ENCODE results near the gene DDX6. TPM values are rescaled to one million over a fixed set of nuclear protein-coding genes. Genes with fewer than 3 reads are reported as not detected.

Gene DDX6
- total and polyA plus RNA-seq, 9 of the 15 experiments (the other 6 are each of a cell fraction or from before 2014, with no cell fraction given), result 10.0 to 102 (median 58.2) TPM

DNA sequence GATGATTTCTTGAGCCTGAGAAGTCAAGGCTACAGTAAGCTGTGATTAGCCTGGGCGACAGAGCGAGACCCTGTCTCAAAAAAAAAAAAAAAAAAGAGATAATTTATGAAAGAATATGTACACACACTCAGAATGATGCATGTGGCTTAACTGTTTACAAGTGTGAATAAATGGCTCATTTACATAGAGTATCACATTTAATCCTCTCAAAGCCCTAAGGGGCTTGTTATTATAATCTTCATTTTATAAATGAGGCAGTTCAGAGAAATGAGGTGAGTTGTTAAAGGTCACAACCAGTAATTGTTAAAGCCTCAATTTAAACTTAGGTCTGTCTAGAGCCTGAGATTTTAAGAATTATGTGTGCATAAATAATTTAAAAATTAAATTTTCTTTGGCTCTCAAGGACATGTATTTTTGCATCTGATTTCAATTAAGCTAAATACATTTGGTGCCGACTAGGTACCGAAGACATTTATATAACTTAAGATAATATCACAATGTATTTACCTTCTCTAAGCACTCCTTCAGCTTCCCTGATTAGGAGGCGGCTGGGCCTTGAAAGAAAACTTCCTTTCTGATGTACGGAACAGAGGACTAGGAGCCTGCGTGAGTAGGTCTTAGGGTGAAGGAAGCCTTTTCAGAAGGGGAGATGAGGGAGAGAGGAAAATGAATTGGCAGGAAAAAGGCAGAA lies 28.5 kb upstream of the DDX6 start (continued):
- TF ChIP-seq, protein P1, sequence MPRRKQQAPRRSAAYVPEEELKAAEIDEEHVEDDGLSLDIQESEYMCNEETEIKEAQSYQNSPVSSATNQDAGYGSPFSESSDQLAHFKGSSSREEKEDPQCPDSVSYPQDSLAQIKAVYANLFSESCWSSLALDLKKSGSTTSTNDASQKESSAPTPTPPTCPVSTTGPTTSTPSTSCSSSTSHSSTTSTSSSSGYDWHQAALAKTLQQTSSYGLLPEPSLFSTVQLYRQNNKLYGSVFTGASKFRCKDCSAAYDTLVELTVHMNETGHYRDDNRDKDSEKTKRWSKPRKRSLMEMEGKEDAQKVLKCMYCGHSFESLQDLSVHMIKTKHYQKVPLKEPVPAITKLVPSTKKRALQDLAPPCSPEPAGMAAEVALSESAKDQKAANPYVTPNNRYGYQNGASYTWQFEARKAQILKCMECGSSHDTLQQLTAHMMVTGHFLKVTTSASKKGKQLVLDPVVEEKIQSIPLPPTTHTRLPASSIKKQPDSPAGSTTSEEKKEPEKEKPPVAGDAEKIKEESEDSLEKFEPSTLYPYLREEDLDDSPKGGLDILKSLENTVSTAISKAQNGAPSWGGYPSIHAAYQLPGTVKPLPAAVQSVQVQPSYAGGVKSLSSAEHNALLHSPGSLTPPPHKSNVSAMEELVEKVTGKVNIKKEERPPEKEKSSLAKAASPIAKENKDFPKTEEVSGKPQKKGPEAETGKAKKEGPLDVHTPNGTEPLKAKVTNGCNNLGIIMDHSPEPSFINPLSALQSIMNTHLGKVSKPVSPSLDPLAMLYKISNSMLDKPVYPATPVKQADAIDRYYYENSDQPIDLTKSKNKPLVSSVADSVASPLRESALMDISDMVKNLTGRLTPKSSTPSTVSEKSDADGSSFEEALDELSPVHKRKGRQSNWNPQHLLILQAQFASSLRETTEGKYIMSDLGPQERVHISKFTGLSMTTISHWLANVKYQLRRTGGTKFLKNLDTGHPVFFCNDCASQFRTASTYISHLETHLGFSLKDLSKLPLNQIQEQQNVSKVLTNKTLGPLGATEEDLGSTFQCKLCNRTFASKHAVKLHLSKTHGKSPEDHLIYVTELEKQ (CRISPR knock-in tag; IDR thresholded peaks at IDR 0.05), result no peak
- no peak for TF ChIP-seq GATAD2B (IDR thresholded peaks at IDR 0.05; ENCODE audit: borderline replicate concordance)

DNA sequence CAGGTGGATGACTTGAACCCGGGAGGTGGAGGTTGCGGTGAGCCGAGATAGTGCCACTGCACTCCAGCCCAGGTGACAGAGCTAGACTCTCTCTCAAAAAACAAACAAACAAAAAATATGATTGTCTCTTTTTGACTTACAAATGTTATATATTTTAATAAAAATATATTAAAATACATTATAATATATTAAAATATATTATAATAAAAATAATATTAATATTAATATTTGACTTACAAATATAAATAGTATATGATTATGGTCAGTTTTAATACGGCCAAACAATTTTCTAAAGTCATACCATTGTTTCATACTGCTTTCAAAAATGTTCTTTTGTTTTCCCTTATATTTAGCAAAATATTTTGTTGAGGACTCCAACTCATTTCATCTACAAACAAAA lies 27.2 kb upstream of the DDX6 start:
- H3K9me1 ChIP-seq (ENCODE audit: control insufficient read depth, insufficient read depth, low read length), result no peaks in the 10 kb centered on the region
- intact Hi-C loops (cut with micrococcal nuclease), result no loop called here
- ATAC-seq, result no peak
- H3K27ac ChIP-seq (ENCODE audit: extremely low read depth, low read depth, low read length), result no peak overlapping the region
- ChIA-PET POLR2A (no interaction called here), CTCF (ENCODE audit: low intra/inter-chr PET ratio) (no interaction called here)
- in situ Hi-C loops (cut with MboI), result no loop called here
- no peak for TF ChIP-seq PHB2 (IDR thresholded peaks at IDR 0.05; ENCODE audit: low read depth)
- TF ChIP-seq, protein P2, sequence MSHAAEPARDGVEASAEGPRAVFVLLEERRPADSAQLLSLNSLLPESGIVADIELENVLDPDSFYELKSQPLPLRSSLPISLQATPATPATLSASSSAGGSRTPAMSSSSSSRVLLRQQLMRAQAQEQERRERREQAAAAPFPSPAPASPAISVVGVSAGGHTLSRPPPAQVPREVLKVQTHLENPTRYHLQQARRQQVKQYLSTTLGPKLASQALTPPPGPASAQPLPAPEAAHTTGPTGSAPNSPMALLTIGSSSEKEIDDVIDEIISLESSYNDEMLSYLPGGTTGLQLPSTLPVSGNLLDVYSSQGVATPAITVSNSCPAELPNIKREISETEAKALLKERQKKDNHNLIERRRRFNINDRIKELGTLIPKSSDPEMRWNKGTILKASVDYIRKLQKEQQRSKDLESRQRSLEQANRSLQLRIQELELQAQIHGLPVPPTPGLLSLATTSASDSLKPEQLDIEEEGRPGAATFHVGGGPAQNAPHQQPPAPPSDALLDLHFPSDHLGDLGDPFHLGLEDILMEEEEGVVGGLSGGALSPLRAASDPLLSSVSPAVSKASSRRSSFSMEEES (CRISPR knock-in tag; IDR thresholded peaks at IDR 0.05), result no peak
- H3K27me3 ChIP-seq (ENCODE audit: control insufficient read depth in 2 of 2, insufficient read depth in 2 of 2, low read length in 2 of 2), result no peaks in the 10 kb centered on the region
- H3K79me2 ChIP-seq (ENCODE audit: control insufficient read depth, insufficient read depth, low read length), result no peaks in the 10 kb centered on the region
- DNase-seq (ENCODE audit: extremely low read depth in 1 of 4, low spot score in 3 of 4), result no peak
- H3K9me3 ChIP-seq (replicated peaks; ENCODE audit: control insufficient read depth, insufficient read depth, low read depth, low read length), result no peaks in the 10 kb centered on the region
- no peak for FAIRE-seq
- H4K20me1 ChIP-seq (replicated peaks; ENCODE audit: control insufficient read depth, insufficient read depth, low read length), result no peaks in the 10 kb centered on the region
- 67% methylated on average over 4 of the region's 4 CpGs for WGBS (ENCODE audit: insufficient coverage, low coverage, missing lambda C conversion rate)
- peaks cover 0 to 3% of the 10 kb centered on the region in 2 experiments; a peak in 3 of 5 replicates for H3K4me1 ChIP-seq (replicated peaks in 1 of 2; ENCODE audit: control insufficient read depth in 2 of 2, insufficient read depth in 2 of 2, low read length in 2 of 2)
- H3K36me3 ChIP-seq (ENCODE audit: control insufficient read depth, insufficient read depth, low read length), result no peaks in the 10 kb centered on the region
- H3K4me3 ChIP-seq, result no peak overlapping the region
- H3K4me2 ChIP-seq (ENCODE audit: insufficient read depth, low read length), result no peak overlapping the region
- H2AFZ ChIP-seq (ENCODE audit: low read depth, low read length), result no peak overlapping the region
- BruUV-seq (replicated peaks), result no TSS peak
- H3K9ac ChIP-seq (ENCODE audit: insufficient read depth in 1 of 2, low read depth in 2 of 2, low read length in 2 of 2), result no peak overlapping the region

All from K562 (cell line).